Measurements from ENCODE around the gene ARFGEF3.

DNA sequence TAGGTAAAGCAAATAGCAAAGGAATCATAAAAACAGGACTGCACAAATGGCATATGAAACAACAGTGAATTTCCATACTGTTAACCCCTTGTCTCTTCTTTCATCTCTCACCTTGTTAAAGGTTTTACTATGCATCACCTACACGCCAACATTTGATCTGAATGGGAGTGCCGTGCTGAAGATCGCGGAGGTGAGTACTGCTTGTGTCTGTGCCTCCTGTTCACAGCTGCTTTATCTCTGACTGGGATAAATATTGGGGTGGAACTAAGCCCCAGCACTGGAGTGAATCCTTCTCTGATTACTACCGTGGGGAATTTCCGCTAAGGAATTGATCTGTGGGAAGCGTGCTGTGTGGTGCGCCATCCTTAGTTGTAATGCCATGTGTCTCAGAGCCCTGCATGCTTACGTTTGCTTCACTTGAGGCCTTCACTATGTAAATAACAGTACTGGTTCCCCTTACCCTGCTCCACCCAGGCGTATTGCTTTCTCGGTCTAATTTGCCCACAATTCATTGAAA, 68.0 kb downstream of the ARFGEF3 start:
- TF ChIP-seq, protein P1, sequence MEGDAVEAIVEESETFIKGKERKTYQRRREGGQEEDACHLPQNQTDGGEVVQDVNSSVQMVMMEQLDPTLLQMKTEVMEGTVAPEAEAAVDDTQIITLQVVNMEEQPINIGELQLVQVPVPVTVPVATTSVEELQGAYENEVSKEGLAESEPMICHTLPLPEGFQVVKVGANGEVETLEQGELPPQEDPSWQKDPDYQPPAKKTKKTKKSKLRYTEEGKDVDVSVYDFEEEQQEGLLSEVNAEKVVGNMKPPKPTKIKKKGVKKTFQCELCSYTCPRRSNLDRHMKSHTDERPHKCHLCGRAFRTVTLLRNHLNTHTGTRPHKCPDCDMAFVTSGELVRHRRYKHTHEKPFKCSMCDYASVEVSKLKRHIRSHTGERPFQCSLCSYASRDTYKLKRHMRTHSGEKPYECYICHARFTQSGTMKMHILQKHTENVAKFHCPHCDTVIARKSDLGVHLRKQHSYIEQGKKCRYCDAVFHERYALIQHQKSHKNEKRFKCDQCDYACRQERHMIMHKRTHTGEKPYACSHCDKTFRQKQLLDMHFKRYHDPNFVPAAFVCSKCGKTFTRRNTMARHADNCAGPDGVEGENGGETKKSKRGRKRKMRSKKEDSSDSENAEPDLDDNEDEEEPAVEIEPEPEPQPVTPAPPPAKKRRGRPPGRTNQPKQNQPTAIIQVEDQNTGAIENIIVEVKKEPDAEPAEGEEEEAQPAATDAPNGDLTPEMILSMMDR (IDR thresholded peaks at IDR 0.05; ENCODE audit: low read depth, low read length): no peak
- TF ChIP-seq EZH2phosphoT487 (IDR thresholded peaks at IDR 0.05; ENCODE audit: low read depth): no peak
